ENCODE results near the gene UMODL1.

UMODL1 gene

GRCh38 chr21:42120903-42121535, 49.9 kb downstream of the UMODL1 start:
- Histone ChIP-seq H3K36me3 (ENCODE audit: control insufficient read depth, insufficient read depth, low read length) (no peaks in the 10 kb centered on the region), H3K4me1 (ENCODE audit: control insufficient read depth, insufficient read depth, low read length) (peaks cover 2% of the 10 kb centered on the region; the same call in 1 of the 2 replicates), H3K4me3 (ENCODE audit: low read length) (no peak overlapping the region), H3K9me3 (ENCODE audit: control insufficient read depth, insufficient read depth, low read length) (no peaks in the 10 kb centered on the region), H3K27me3 (ENCODE audit: control insufficient read depth, insufficient read depth, low read length) (no peaks in the 10 kb centered on the region), H3K27ac (ENCODE audit: low read length) (no peak overlapping the region)
- no CpG with 5 or more reads among the region's 13 CpGs for WGBS (ENCODE audit: insufficient coverage, insufficient read length)
- no peak for DNase-seq (ENCODE audit: low read depth, low spot score)

- no peak for DNase-seq (ENCODE audit: low read depth, low spot score)
- no CpG with 5 or more reads among the region's 4 CpGs for WGBS (ENCODE audit: insufficient coverage, insufficient read length)
- H3K4me1 ChIP-seq (ENCODE audit: control insufficient read depth, insufficient read depth, low read length), result peaks cover 2% of the 10 kb centered on the region; the same call in 1 of the 2 replicates
- no peaks in the 10 kb centered on the region for H3K27me3 ChIP-seq (ENCODE audit: control insufficient read depth, insufficient read depth, low read length)
- no peak overlapping the region for H3K4me3 ChIP-seq (ENCODE audit: low read length)
- no peaks in the 10 kb centered on the region for H3K36me3 ChIP-seq (ENCODE audit: control insufficient read depth, insufficient read depth, low read length)
- H3K27ac ChIP-seq (ENCODE audit: low read length), result no peak overlapping the region
- H3K9me3 ChIP-seq (ENCODE audit: control insufficient read depth, insufficient read depth, low read length), result no peaks in the 10 kb centered on the region
These were observed 50.7 kb downstream of the UMODL1 start for GRCh38 chr21:42121794-42122193.

DNA sequence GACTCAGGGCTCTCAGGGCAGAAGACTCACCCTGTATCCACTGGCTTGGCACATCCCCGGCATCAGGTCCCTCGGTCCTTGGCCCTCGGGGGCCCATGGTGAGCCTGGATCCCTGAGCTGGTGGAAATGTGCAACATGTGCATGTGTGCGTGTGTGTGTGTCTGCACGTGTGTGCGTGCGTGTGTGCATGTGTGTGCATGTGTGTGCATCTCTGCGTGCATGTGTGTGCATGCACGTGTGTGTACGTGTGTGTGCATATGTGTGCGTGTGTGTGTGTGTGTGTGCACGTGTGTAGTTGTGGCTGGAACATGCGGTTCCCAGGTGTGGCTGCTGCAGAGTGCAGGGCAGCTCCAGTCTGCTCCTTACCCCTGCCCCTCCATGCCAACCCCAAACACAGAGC, 51.3 kb downstream of the UMODL1 start:
- peaks cover 2% of the 10 kb centered on the region; the same call in 1 of the 2 replicates for H3K4me1 ChIP-seq (ENCODE audit: control insufficient read depth, insufficient read depth, low read length)
- H3K9me3 ChIP-seq (ENCODE audit: control insufficient read depth, insufficient read depth, low read length), result no peaks in the 10 kb centered on the region
- H3K27me3 ChIP-seq (ENCODE audit: control insufficient read depth, insufficient read depth, low read length), result no peaks in the 10 kb centered on the region
- no peaks in the 10 kb centered on the region for H3K36me3 ChIP-seq (ENCODE audit: control insufficient read depth, insufficient read depth, low read length)
- WGBS (ENCODE audit: insufficient coverage, insufficient read length), result no CpG with 5 or more reads among the region's 13 CpGs
- no peak overlapping the region for H3K27ac ChIP-seq (ENCODE audit: low read length)
- H3K4me3 ChIP-seq (ENCODE audit: low read length), result no peak overlapping the region
- no peak for DNase-seq (ENCODE audit: low read depth, low spot score)

- H3K4me3 ChIP-seq (ENCODE audit: low read length), result no peak overlapping the region
- H3K27ac ChIP-seq (ENCODE audit: low read length), result no peak overlapping the region
- H3K36me3 ChIP-seq (ENCODE audit: control insufficient read depth, insufficient read depth, low read length), result no peaks in the 10 kb centered on the region
- no peaks in the 10 kb centered on the region for H3K9me3 ChIP-seq (ENCODE audit: control insufficient read depth, insufficient read depth, low read length)
- H3K27me3 ChIP-seq (ENCODE audit: control insufficient read depth, insufficient read depth, low read length), result no peaks in the 10 kb centered on the region
- DNase-seq (ENCODE audit: low read depth, low spot score), result no peak
- WGBS (ENCODE audit: insufficient coverage, insufficient read length), result no CpG with 5 or more reads among the region's 13 CpGs
- H3K4me1 ChIP-seq (ENCODE audit: control insufficient read depth, insufficient read depth, low read length), result peaks cover 2% of the 10 kb centered on the region; the same call in 1 of the 2 replicates
These were observed 51.7 kb downstream of the UMODL1 start for GRCh38 chr21:42122808-42123207.

GRCh38 chr21:42123219-42123908, 52.2 kb downstream of the UMODL1 start:
- DNase-seq (ENCODE audit: low read depth, low spot score), result no peak
- H3K27ac ChIP-seq (ENCODE audit: low read length), result no peak overlapping the region
- WGBS (ENCODE audit: insufficient coverage, insufficient read length), result no CpG with 5 or more reads among the region's 14 CpGs
- H3K9me3 ChIP-seq (ENCODE audit: control insufficient read depth, insufficient read depth, low read length), result no peaks in the 10 kb centered on the region
- no peaks in the 10 kb centered on the region for H3K36me3 ChIP-seq (ENCODE audit: control insufficient read depth, insufficient read depth, low read length)
- H3K27me3 ChIP-seq (ENCODE audit: control insufficient read depth, insufficient read depth, low read length), result no peaks in the 10 kb centered on the region
- H3K4me1 ChIP-seq (ENCODE audit: control insufficient read depth, insufficient read depth, low read length), result peaks cover 2% of the 10 kb centered on the region; the same call in 1 of the 2 replicates
- no peak overlapping the region for H3K4me3 ChIP-seq (ENCODE audit: low read length)

GRCh38 chr21:42124081-42124480, 53.0 kb downstream of the UMODL1 start:
- no peaks in the 10 kb centered on the region for H3K9me3 ChIP-seq (ENCODE audit: control insufficient read depth, insufficient read depth, low read length)
- DNase-seq (ENCODE audit: low read depth, low spot score), result no peak
- H3K4me1 ChIP-seq (ENCODE audit: control insufficient read depth, insufficient read depth, low read length), result peaks cover 2% of the 10 kb centered on the region; the same call in 1 of the 2 replicates
- no peaks in the 10 kb centered on the region for H3K27me3 ChIP-seq (ENCODE audit: control insufficient read depth, insufficient read depth, low read length)
- WGBS (ENCODE audit: insufficient coverage, insufficient read length), result no CpG with 5 or more reads among the region's 13 CpGs
- no peaks in the 10 kb centered on the region for H3K36me3 ChIP-seq (ENCODE audit: control insufficient read depth, insufficient read depth, low read length)
- no peak overlapping the region for H3K27ac ChIP-seq (ENCODE audit: low read length)
- no peak overlapping the region for H3K4me3 ChIP-seq (ENCODE audit: low read length)

- Histone ChIP-seq H3K27me3 (ENCODE audit: control insufficient read depth, insufficient read depth, low read length) (no peaks in the 10 kb centered on the region), H3K4me1 (ENCODE audit: control insufficient read depth, insufficient read depth, low read length) (peaks cover 2% of the 10 kb centered on the region; the same call in 1 of the 2 replicates), H3K4me3 (ENCODE audit: low read length) (no peak overlapping the region), H3K36me3 (ENCODE audit: control insufficient read depth, insufficient read depth, low read length) (no peaks in the 10 kb centered on the region), H3K27ac (ENCODE audit: low read length) (no peak overlapping the region), H3K9me3 (ENCODE audit: control insufficient read depth, insufficient read depth, low read length) (no peaks in the 10 kb centered on the region)
- WGBS (ENCODE audit: insufficient coverage, insufficient read length), result no CpG with 5 or more reads among the region's 19 CpGs
- DNase-seq (ENCODE audit: low read depth, low spot score), result no peak
These were observed 53.9 kb downstream of the UMODL1 start for GRCh38 chr21:42124826-42125570.

GRCh38 chr21:42125571-42126544, 54.7 kb downstream of the UMODL1 start:
- Histone ChIP-seq H3K27ac (ENCODE audit: low read length) (no peak overlapping the region), H3K9me3 (ENCODE audit: control insufficient read depth, insufficient read depth, low read length) (no peaks in the 10 kb centered on the region), H3K4me3 (ENCODE audit: low read length) (no peak overlapping the region), H3K27me3 (ENCODE audit: control insufficient read depth, insufficient read depth, low read length) (no peaks in the 10 kb centered on the region), H3K36me3 (ENCODE audit: control insufficient read depth, insufficient read depth, low read length) (no peaks in the 10 kb centered on the region), H3K4me1 (ENCODE audit: control insufficient read depth, insufficient read depth, low read length) (peaks cover 2% of the 10 kb centered on the region; the same call in 1 of the 2 replicates)
- WGBS (ENCODE audit: insufficient coverage, insufficient read length), result no CpG with 5 or more reads among the region's 29 CpGs
- no peak for DNase-seq (ENCODE audit: low read depth, low spot score)

- no peaks in the 10 kb centered on the region for H3K9me3 ChIP-seq (ENCODE audit: control insufficient read depth, insufficient read depth, low read length)
- H3K4me1 ChIP-seq (ENCODE audit: control insufficient read depth, insufficient read depth, low read length), result peaks cover under 1% of the 10 kb centered on the region; the same call in 1 of the 2 replicates
- H3K27ac ChIP-seq (ENCODE audit: low read length), result no peak overlapping the region
- WGBS (ENCODE audit: insufficient coverage, insufficient read length), result no CpG with 5 or more reads among the region's 36 CpGs
- no peak overlapping the region for H3K4me3 ChIP-seq (ENCODE audit: low read length)
- no peaks in the 10 kb centered on the region for H3K36me3 ChIP-seq (ENCODE audit: control insufficient read depth, insufficient read depth, low read length)
- H3K27me3 ChIP-seq (ENCODE audit: control insufficient read depth, insufficient read depth, low read length), result no peaks in the 10 kb centered on the region
- no peak for DNase-seq (ENCODE audit: low read depth, low spot score)
These were observed 56.3 kb downstream of the UMODL1 start for GRCh38 chr21:42127164-42128150.
